HG02798 (cell line): ENCODE results near the gene SKIC8.
"Not testable (repeated sequence)": the region's sequence is repeated elsewhere in the genome, so short reads cannot be mapped to it uniquely, and the experiment has no call there.

ENCODE experiments used
- ATAC-seq: cut with Tn5 transposase; IDR thresholded peaks from one replicate; pipeline ENCODE4 v1.9.1; 2021; ENCODE audit warnings: mild to moderate bottlenecking; ENCODE audit not compliant: unreplicated experiment, poor library complexity

The SKIC8 gene

DNA sequence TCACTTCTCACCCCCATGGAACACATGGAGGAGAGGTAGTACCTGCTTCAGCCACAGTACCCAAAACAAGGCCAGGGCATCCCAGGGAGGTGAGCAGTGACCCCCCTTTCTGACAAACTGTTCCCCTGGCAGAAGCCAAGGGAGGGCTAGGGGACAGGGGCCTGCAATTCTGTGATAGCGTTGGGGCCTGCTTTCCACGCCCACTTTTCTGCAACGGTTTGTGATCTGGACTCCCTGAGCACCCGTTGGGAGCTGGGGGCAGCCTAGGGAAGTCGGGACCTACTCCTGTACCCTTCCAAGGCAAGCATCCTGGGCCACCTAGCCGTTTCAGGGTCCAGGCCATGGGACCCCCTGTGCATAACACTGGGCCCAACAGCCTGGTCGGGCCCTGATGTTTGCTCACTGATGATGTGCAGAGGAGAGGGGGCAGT, 36.0 kb downstream of the SKIC8 start:
- no peak for ATAC-seq

DNA sequence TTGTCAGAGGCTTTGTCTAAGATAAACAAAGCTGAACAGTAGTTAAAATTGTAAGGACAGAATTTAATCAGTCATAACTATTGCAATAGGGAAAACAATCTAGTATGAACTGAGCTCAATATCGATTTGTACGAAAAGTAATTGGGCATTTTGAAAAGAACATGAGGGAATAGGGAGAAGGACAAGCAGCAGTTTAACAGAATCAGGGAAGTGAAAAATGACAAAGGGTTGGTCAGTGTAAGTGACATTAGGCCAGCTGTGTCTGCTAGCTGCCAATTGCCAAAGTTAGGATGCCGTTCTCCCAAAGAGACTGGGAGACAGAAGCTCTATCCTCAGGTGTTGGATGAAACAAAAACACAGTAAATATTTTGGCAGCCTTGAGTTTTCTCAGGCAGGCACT, 38.3 kb downstream of the SKIC8 start:
- ATAC-seq, result no peak

DNA sequence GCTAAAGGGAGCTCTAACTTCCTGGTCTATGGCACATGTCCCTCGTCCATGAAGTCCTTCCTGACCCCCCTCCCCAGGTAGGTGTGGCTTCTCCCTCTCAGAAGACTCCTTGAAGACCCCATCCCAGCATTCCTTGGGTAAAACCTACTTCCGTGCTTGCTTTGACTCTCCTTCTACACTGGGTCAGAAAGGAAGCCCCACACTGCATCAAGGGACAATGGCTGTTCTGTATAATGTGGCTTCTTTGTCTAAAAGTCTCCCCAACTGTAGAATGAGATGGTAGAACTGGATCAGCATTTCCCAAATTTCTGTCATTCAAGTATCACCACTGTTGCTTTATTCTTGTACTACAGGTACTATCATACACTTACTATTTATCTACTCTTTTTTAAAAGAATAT, 38.9 kb downstream of the SKIC8 start:
- no peak for ATAC-seq

DNA sequence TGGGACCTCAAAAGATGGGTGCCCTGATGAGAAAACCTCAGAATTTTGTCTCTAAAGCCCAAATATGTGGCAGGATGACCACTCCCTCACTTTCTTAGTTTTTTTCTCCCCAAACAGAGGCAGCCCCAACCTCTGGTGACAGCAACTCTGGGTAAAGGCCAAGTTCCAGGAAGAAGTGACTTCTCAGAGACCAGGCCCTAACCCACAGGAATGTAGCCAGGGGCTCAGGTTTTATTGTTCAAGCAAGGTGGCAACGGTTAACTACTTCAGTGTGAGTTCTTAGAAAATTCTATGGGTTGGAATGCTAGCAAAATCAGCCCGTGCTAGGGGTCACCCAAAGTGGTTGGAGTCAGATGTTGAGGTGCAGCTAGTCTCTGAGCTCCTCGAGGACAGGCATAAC, 40.2 kb downstream of the SKIC8 start:
- ATAC-seq, result no peak

DNA sequence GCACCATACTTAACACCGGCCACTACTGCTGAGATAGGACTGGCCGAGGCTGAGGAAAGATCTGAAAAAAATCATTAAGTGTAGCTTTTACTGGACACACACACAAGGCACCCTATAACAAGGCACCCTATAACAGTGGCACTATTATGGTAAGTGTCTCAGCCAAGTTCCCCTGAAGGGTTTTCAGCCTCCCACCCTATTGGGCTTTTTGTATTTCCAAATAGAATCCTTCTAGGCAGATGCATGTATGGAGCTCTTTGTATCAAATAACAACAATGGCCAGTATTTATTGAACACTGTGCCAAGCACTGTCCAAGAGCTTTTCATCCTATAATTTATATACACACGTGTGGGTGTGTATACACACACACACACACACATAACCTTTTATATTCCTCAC, 41.7 kb downstream of the SKIC8 start:
- ATAC-seq, result no peak

DNA sequence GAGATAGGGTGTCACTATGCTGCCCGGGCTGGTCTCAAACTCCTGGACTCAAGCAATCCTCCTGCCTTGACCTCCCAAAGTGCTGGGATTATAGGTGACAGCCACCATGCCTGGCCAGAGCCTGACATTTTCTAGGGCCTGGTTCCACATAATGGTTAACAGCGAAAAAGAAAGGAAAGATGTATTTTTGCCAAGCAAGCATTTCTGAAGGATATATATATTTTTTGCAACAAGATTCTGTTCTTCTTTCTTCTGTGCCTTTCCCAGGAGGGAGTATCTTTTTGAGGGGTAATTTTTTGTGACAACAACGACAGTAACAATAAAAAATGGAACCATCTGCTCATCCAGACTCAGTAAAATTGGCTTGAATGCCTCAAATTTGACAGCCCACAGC, 43.4 kb downstream of the SKIC8 start:
- ATAC-seq, result no peak

DNA sequence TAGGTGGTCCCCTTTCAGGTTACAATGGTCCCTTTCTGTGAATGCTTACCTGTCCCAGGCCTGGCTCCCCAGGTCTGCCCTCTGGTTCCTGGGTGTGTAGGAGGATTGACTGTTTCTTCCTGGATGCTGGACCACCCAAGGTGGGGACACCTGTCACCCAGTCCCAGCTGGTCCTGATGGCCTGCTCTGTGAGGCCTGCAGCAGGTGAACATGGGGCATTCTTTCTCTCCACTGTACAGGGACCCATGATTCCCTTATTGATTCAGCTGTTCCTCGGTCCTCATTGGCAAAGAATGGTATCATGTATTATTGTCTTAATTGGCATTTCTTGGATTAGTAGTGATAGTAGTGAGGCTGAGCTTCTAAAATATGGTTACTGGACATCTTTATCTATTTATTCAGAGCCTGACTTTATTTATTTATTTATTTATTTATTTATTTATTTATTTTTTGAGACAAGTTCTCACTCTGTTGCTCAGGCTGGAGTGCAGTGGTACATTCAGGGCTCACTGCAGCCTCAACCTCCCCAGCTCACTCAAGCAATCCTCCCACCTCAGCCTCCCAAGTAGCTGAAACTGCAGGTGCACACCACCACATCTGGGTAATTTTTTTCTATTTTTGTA, 43.9 kb downstream of the SKIC8 start:
- no peak for ATAC-seq

DNA sequence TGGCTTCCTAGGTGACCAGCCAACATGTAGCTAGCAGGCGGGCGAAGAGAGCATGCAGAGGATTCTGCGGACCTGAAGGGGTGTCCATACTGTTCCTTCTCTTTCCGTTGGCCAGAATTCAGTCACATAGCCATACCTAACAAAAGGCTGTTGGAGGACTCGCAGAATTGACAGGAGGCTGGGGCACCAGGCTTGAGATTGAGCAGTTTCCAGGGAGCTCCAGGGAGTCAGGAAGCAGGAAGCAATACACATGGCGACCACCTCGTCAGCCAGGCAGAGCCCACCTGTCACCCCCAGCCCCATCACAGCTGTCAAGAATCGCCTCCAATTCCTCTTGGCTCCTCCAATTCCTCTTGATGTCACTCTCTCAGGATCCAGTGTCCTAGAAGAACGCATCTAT, 48.3 kb downstream of the SKIC8 start:
- no peak for ATAC-seq

DNA sequence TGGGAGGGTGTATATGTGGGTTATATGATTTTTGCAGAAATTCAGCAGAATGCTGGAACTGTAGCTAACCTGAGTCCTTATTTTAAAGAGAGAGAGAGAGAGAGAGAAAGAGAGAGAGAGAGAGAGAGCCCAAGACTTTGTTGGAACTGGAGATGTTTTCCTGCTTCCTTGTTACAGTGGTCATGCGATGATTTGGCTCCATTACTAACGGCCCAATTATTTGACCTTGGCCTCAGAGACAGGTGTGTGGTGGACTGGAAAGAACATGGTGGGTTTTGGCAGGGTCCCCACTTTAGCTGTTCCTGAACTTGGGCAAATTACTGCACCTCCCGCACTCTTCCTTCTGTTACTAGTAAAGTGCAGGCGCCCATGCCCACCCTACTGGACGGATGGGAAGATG, 50.3 kb downstream of the SKIC8 start:
- ATAC-seq, result no peak

DNA sequence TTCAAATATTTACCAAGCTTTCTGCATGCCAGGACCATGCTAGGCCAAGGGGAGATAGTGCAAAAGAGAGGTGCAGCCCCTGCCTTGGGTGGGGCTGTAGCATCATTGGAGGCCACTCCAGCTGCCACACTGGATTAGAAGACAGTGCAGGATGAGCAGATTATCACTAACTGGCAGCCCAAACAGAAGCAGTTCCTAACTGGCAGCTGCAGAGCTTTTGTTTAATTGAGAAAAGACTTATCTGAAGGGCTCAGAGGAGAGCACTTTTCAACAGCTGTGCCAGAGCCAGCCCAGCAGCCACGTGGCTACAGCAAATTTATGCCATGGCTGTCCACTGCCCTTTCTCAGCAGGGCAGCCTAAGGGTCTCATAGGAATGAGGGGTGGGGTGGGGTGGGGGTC, 51.5 kb downstream of the SKIC8 start:
- no peak for ATAC-seq

DNA sequence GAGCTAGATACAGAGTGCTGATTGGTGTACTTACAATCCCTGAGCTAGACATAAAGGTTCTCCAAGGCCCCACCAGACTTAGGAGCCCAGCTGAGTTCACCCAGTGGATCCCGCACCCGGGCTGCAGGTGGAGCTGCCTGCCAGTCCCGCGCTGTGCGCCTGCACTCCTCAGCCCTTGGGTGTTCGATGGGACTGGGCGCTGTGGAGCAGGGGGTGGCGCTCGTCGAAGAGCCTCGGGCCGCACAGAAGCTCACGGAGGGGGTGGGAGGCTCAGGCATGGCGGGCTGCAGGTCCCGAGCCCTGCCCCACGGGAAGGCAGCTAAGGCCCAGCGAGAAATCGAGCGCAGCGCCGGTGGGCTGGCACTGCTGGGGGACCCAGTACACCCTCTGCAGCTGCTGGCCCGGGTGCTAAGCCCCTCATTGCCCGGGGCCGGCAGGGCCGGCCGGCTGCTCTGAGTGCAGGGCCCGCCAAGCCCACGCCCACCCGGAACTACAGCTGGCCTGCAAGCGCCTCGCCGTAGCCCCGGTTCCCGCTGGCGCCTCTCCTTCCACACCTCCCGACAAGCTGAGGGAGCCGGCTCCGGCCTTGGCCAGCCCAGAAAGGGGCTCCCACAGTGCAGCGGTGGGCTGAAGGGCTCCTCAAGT, 53.3 kb downstream of the SKIC8 start:
- ATAC-seq, result not testable (repeated sequence)

DNA sequence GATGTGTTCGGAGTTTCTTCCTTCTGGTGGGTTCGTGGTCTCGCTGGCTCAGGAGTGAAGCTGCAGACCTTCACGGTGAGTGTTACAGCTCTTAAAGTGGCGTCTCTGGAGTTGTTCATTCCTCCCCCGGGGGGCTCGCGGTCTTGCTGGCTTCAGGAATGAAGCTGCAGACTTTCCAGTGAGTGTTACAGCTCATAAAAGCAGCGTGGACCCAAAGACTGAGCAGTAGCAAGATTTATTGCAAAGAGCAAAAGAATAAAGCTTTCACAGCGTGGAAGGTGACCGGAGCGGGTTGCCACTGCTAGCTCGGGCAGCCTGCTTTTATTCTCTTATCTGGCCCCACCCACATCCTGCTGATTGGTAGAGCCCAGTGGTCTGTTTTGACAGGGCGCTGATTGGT, 54.0 kb downstream of the SKIC8 start:
- not testable (repeated sequence) for ATAC-seq

DNA sequence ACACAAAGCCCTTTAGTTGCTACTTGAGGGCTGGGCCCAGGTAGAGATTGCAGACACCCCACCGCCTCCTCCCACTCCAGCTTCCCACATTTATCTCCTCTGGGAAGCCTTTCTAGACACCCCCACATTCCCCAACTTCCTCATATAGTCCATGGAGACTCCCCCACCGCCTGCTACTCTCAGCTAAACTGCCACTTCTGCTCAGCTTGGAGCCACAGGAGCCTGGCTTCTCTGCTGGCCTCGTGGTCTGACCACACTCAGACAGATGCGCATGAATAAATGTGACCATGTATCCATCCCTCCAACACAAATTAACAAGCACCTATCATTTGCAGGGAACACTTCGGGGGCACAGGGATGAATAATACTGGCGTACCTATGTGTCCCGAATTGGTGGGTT, 54.5 kb downstream of the SKIC8 start:
- no peak for ATAC-seq

DNA sequence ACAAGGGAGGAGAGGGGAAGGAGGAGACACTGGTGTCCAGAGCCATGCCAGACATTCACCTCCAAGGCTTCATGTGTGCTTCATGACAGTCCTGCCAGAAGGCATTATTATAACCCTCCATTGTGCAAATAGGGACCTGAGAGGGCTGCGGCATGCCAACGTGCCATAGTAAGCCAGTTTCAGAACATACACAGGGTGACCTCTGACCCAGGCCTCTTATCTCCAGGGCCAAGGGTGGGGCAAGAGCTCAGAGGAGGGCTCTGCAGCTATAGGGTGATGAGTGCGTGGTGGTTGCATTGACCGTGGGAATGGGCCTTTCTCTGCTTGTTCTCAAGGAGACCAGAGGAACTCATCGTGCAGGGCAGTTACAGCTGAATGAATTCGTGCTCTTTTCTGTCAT, 55.3 kb downstream of the SKIC8 start:
- ATAC-seq, result no peak

DNA sequence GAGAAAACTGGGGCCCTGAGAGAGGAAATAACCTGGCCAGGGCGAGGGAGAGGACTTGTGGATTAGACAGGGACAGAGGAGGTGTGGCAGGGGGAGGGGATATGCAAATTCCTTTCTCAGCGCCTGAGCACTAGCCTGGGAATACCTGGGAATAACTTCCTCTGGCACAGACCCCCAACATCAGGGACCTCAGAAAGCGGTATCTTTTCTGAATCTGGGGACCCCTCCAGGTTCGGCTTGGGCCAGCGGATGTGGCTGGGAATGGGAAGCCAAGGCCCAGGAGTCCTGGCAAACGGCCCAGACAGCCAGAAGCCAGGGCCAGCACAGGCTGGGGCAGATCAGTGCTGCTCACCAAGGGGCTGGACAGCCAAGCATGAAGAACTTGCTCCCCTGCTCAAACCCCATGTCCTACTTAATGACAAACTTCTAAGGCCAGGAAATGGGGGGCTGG, 55.9 kb downstream of the SKIC8 start:
- no peak for ATAC-seq

DNA sequence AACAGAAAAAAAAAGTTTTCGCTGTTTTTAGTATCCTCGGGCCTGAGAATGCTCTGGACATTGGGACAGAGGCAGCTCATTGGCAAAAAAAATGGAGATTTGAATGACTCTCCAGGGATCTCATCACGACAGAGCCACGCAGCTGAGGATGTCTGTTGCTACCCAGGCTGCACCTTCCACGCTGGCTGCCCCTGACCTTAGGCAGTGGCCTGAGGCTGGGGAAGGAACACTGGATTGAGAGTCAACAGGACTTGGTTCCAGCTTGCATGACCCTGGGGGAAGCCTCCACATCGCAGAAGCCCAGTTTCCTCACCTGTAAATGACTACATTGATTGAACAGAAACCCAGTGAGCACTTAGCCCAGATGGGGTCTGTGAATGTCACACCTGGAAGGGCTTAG, 56.4 kb downstream of the SKIC8 start:
- ATAC-seq, result no peak

DNA sequence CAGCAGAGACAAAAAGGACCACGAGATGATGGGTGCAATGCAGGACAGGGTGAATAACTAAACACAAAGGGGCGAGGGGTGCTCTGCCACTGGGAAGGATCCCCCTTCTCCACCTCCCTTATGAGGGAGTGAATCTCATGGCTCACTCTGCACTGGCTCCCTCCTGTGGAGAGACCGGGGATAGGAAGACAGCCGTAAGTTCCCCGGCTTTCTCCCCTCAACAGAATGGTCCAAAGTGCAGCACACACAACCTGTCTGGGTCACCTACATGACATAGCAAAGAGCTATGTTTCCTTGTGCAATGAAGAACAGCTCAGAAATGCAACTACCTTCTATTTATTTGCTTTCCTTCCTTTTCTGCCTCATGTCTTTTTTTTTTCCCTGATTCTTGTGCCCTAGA, 57.3 kb downstream of the SKIC8 start:
- ATAC-seq, result no peak

DNA sequence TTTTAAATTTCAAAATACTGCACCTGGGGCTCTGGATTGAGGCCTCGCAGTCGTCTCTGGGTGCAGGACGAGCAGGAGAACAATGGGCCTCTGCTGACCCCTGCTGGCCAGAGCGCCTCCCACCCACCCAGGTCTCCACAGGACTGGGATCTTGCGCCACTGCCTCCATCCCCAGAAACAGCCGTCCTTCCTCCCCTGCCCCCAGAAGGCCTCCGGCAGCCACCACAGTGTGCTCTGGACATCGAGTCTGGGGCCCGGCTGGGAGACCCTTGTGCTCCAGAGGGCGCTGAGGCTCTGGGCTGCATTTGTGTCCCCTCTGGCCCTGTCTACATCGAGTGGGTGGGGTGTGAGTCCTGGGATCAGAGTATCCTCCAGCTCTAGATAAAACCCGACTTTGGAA, 58.4 kb downstream of the SKIC8 start:
- ATAC-seq, result no peak

DNA sequence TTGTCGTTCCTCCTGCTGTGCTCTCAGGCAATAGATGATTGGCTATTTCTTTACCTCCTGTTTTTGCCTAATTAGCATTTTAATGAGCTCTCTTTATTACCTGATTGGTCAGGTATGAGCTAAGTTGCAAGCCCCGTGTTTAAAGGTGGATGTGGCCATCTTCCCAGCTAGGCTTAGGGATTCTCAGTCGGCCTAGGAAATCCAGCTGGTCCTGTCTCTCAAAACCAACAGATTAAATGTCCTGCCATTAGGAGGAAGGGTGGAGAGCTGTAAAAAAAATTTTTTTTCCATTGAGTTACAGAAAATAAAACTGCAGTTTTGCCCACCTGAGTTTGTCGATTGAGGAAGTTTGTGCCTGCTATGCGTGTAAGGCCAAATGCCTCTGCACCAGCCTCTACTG, 59.6 kb downstream of the SKIC8 start:
- ATAC-seq, result no peak

DNA sequence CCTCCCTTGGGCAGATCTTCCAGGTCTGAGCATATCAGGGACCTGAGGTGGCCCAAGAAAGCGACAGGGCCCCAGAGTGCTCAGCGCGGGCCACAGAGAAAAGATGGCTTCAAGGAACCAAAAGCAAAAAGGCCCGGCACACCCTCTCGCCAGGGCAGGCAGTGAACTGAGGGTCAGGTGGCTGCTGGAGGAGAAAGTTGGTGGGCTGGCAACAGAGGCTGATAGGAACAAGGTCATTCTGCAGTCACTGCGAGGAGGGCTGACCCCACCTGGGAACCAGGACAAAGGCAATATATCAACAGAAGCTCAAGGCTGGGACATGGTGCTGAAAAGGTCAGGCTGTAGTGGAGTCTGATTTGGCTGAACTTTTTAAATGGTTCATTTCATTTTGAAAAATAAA, 62.3 kb downstream of the SKIC8 start:
- no peak for ATAC-seq

DNA sequence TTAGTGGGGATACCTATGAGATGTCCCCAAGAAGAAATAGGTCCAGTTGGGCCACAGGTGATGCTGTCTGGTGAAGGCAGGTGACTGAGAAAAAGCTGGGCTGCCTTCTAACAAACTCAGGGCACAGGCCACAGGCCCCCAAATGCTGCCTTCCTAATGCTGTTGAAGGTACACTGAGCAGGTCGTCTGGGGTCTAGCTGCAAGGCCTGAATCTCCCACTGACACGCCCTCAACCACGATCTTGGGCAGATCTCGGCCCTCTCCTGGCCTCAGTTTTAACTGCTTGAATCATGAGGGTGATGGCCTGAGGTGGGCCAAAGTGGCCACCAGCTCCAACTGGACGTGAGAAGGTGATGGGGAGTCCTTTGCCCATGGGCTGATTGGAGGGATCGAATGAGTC, 62.9 kb downstream of the SKIC8 start:
- ATAC-seq, result no peak

DNA sequence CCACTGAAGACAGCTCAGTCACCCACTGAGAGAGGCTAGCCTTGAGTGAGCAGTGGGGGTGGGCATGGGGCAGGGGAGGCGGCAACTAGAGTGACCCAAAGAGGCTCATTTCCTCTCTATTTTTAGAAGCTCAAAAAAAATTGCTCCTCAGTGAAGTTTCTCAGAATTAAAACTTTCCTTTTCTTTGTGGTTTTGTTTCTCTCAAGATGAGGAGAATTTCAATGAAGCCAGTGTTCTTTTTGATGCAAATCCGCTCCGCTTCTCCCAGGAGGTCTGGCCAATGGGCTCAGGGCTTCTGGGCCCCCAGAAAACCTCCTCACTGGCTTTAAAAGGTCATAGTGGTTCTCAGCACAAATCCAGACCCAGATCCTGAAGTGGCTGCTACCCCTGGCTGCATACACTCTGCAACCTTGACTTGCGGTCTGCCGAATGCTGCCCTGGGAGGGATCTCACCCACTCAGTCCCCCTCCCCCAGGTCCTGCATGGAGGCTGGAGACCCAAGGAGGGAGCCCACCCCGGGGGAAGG, 64.8 kb downstream of the SKIC8 start, which contains the start of gene ACSBG1:
ACSBG1 (minus strand) TSS at position 51 of the 526 bp plus-strand sequence. CDS start 64 bp downstream, outside the sequence.
- ATAC-seq, result no peak
